ENCODE data around the gene GH2.
"Not testable (repeated sequence)": the region's sequence is repeated elsewhere in the genome, so short reads cannot be mapped to it uniquely, and the experiment has no call there.

GH2 gene

GRCh38 chr17:63918789-63919305, 37.1 kb upstream of the GH2 start, which contains the start of gene GH1:
Gene GH1 (minus strand): TSS chr17:63918839. CDS start chr17:63918776, 63 bp downstream.
- H3K9me3 Mint-ChIP-seq; DNase-seq (ENCODE audit: low spot score in 2 of 2); ATAC-seq (ENCODE audit: low read depth); H3K27me3 Mint-ChIP-seq; H3K36me3 Mint-ChIP-seq: not testable (repeated sequence)
- Mint-ChIP-seq H3K27ac (peak within 1 kb of the TSS; percentile 9), H3K4me1 (peaks cover 40% of the 10 kb centered on the region), H3K4me3 (peak within 1 kb of the TSS; percentile 75)

DNA sequence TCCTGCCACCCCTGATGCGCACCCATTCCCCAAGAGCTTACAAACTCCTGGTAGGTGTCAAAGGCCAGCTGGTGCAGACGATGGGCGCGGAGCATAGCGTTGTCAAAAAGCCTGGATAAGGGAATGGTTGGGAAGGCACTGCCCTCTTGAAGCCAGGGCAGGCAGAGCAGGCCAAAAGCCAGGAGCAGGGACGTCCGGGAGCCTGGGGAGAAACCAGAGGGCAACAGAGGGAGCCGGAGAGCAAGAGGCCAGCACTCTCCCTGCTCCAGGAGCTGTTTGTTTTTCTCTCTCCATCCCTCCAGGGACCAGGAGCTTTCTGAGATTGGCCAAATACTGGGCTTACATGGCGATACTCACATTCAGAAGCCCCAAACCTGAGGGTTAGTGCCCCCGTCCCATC, 36.6 kb upstream of the GH2 start:
- H3K4me1 Mint-ChIP-seq: peaks cover 37% of the 10 kb centered on the region
- no peaks in the 10 kb centered on the region for H3K27me3 Mint-ChIP-seq
- H3K27ac Mint-ChIP-seq: no peak overlapping the region
- no peaks in the 10 kb centered on the region for H3K36me3 Mint-ChIP-seq
- ATAC-seq (ENCODE audit: low read depth) (no peak), DNase-seq (ENCODE audit: low spot score in 2 of 2) (no peak)
- no peak overlapping the region for H3K4me3 Mint-ChIP-seq
- H3K9me3 Mint-ChIP-seq: no peaks in the 10 kb centered on the region

DNA sequence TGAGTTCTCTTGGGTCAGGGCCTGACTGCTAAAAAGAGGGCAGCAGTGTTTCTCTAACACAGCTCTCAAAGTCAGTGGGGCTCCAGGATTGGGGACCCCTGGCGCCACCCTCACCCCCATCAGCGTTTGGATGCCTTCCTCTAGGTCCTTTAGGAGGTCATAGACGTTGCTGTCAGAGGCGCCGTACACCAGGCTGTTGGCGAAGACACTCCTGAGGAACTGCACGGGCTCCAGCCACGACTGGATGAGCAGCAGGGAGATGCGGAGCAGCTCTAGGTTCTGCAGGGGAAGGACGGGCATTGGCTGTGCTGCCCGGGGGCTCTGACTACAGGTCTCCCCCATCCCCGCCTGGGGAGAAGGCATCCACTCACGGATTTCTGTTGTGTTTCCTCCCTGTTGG, 35.9 kb upstream of the GH2 start:
- H3K36me3 Mint-ChIP-seq: no peaks in the 10 kb centered on the region
- H3K27me3 Mint-ChIP-seq: no peaks in the 10 kb centered on the region
- ATAC-seq (ENCODE audit: low read depth) (no peak), DNase-seq (ENCODE audit: low spot score in 2 of 2) (no peak)
- H3K27ac Mint-ChIP-seq: no peak overlapping the region
- no peak overlapping the region for H3K4me3 Mint-ChIP-seq
- H3K4me1 Mint-ChIP-seq: peaks cover 36% of the 10 kb centered on the region
- no peaks in the 10 kb centered on the region for H3K9me3 Mint-ChIP-seq

- not testable (repeated sequence) for H3K27me3 Mint-ChIP-seq; ATAC-seq (ENCODE audit: low read depth); H3K36me3 Mint-ChIP-seq; H3K4me3 Mint-ChIP-seq; DNase-seq (ENCODE audit: low spot score in 2 of 2); H3K9me3 Mint-ChIP-seq; H3K27ac Mint-ChIP-seq
- peaks cover 33% of the 10 kb centered on the region for H3K4me1 Mint-ChIP-seq
These were observed 35.5 kb upstream of the GH2 start for GRCh38 chr17:63917206-63917605.

DNA sequence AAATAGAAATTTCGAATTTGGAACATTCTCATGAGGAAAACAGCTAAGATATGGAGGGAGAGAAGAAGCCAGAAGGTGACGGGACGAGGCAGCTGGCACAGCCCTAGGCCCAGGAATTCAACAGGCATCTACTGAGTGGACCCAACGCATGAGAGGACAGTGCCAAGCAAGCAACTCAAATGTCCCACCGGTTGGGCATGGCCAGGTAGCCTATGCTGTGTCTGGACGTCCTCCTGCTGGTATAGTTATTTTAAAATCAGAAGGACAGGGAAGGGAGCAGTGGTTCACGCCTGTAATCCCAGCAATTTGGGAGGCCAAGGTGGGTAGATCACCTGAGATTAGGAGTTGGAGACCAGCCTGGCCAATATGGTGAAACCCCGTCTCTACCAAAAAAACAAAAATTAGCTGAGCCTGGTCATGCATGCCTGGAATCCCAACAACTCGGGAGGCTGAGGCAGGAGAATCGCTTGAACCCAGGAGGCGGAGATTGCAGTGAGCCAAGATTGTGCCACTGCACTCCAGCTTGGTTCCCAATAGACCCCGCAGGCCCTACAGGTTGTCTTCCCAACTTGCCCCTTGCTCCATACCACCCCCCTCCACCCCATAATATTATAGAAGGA, 34.9 kb upstream of the GH2 start:
- Mint-ChIP-seq H3K36me3 (no peaks in the 10 kb centered on the region), H3K4me3 (no peak overlapping the region), H3K4me1 (peaks cover 33% of the 10 kb centered on the region), H3K27ac (peak overlapping the region; percentile 31), H3K9me3 (no peaks in the 10 kb centered on the region), H3K27me3 (no peaks in the 10 kb centered on the region)
- no peak for DNase-seq (ENCODE audit: low spot score in 2 of 2)
- no peak for ATAC-seq (ENCODE audit: low read depth)

GRCh38 chr17:63915753-63916152, 34.0 kb upstream of the GH2 start:
- Mint-ChIP-seq H3K4me1 (peaks cover 36% of the 10 kb centered on the region), H3K27ac (peak overlapping the region; percentile 31), H3K4me3 (peak overlapping the region; percentile 77)
- not testable (repeated sequence) for DNase-seq (ENCODE audit: low spot score in 2 of 2); H3K27me3 Mint-ChIP-seq; H3K36me3 Mint-ChIP-seq; H3K9me3 Mint-ChIP-seq
- peak; percentile 67 for ATAC-seq (ENCODE audit: low read depth)

DNA sequence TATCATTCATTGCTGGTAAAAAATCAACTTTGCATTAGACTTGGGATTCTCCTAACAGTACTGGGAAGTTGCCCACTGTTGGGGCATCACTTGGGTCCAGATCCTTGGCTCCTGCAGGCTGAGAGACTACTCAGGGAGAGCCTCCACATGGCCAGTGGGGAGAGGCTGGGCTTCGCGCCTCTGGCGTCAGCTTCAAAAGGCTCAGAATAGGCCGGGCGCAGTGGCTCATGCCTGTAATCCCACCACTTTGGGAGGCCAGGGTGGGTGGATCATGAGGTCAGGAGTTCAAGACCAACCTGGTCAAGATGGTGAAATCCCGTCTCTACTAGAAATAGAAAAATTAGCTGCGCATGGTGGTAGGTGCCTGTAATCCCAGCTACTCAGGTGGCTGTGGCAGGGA, 32.7 kb upstream of the GH2 start:
- ATAC-seq (ENCODE audit: low read depth) (no peak), DNase-seq (ENCODE audit: low spot score in 2 of 2) (no peak)
- Mint-ChIP-seq H3K9me3 (no peaks in the 10 kb centered on the region), H3K27ac (no peak overlapping the region), H3K27me3 (peaks cover 4% of the 10 kb centered on the region), H3K36me3 (no peaks in the 10 kb centered on the region), H3K4me1 (peaks cover 28% of the 10 kb centered on the region), H3K4me3 (no peak overlapping the region)

DNA sequence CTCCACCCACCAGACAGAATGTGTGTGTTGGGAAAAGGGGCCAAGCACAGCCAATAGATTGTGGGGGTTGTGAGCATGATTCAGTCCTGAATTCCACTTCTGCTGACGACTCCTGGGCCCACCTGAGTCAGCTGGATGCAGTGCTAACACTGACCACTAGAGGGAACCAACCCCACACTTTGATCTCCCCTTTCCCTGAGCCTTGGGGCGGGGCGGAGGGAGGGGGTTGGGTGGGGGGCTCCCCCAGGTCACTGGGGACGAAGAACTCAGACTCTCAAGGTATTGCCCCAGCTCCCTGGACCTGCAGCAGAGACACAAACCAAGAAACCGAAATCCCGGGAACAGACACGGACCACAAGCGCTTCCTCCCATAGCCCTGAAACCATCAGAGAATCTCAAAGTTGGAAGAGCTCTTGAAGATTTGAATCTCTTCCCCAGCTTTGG, 29.9 kb upstream of the GH2 start:
- DNase-seq (ENCODE audit: low spot score in 2 of 2) (peak; percentile 76 to 80), ATAC-seq (ENCODE audit: low read depth) (peak; percentile 54)
- H3K27me3 Mint-ChIP-seq: peaks cover 4% of the 10 kb centered on the region
- H3K4me1 Mint-ChIP-seq: peaks cover 23% of the 10 kb centered on the region
- no peak overlapping the region for H3K4me3 Mint-ChIP-seq
- no peaks in the 10 kb centered on the region for H3K36me3 Mint-ChIP-seq
- no peak overlapping the region for H3K27ac Mint-ChIP-seq
- H3K9me3 Mint-ChIP-seq: no peaks in the 10 kb centered on the region

- no peak for ATAC-seq (ENCODE audit: low read depth)
- Mint-ChIP-seq H3K9me3 (no peaks in the 10 kb centered on the region), H3K4me3 (no peak within 1 kb of the TSS), H3K27ac (no peak within 1 kb of the TSS), H3K36me3 (no peaks in the 10 kb centered on the region), H3K4me1 (peaks cover 18% of the 10 kb centered on the region), H3K27me3 (peaks cover 4% of the 10 kb centered on the region)
- DNase-seq (ENCODE audit: low spot score in 2 of 2): no peak
These were observed 29.4 kb upstream of the GH2 start, which contains the start of gene CSHL1 for GRCh38 chr17:63911041-63911635. Gene CSHL1 (minus strand): TSS chr17:63911258. CDS start chr17:63911196, 62 bp downstream.

DNA sequence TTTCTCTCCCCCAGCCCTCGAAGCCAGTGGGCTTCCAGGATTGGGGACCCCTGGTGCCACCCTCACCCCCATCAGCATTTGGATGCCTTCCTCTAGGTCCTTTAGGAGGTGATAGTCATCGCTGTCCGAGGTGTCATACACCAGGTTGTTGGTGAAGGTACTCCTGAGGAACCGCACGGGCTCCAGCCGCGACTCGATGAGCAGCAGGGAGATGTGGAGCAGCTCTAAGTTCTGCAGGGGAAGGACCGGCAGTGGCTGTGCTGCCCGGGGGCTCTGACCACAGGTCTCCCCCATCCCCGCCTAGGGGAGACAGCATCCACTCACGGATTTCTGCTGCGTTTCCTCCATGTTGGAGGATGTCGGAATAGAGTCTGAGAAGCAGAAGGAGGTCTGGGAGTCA, 28.4 kb upstream of the GH2 start:
- no peaks in the 10 kb centered on the region for H3K9me3 Mint-ChIP-seq
- no peak for ATAC-seq (ENCODE audit: low read depth)

GRCh38 chr17:63909586-63909985, 27.8 kb upstream of the GH2 start:
- H3K4me3 Mint-ChIP-seq; H3K27me3 Mint-ChIP-seq; ATAC-seq (ENCODE audit: low read depth); H3K9me3 Mint-ChIP-seq; DNase-seq (ENCODE audit: low spot score in 2 of 2); H3K36me3 Mint-ChIP-seq; H3K4me1 Mint-ChIP-seq; H3K27ac Mint-ChIP-seq: not testable (repeated sequence)

More for the DNA sequence above, 28.4 kb upstream of the GH2 start:
- DNase-seq (ENCODE audit: low spot score in 2 of 2): no peak
- no peaks in the 10 kb centered on the region for H3K36me3 Mint-ChIP-seq
- H3K4me3 Mint-ChIP-seq: no peak overlapping the region
- H3K27me3 Mint-ChIP-seq: peaks cover 4% of the 10 kb centered on the region
- no peak overlapping the region for H3K27ac Mint-ChIP-seq
- peaks cover 10% of the 10 kb centered on the region for H3K4me1 Mint-ChIP-seq

GRCh38 chr17:63907161-63907778, 25.5 kb upstream of the GH2 start:
- H3K36me3 Mint-ChIP-seq; DNase-seq (ENCODE audit: low spot score in 2 of 2); H3K4me3 Mint-ChIP-seq; H3K27me3 Mint-ChIP-seq; H3K27ac Mint-ChIP-seq; H3K4me1 Mint-ChIP-seq; H3K9me3 Mint-ChIP-seq: not testable (repeated sequence)
- ATAC-seq (ENCODE audit: low read depth): peak; percentile 37

- H3K9me3 Mint-ChIP-seq; ATAC-seq (ENCODE audit: low read depth); H3K27ac Mint-ChIP-seq: not testable (repeated sequence)
These were observed 23.1 kb upstream of the GH2 start for GRCh38 chr17:63904796-63905195.

GRCh38 chr17:63903787-63904201, 22.1 kb upstream of the GH2 start:
- peak; percentile 95 for ATAC-seq (ENCODE audit: low read depth)
- H3K4me3 Mint-ChIP-seq, H3K27ac Mint-ChIP-seq, H3K27me3 Mint-ChIP-seq, H3K4me1 Mint-ChIP-seq, H3K9me3 Mint-ChIP-seq, H3K36me3 Mint-ChIP-seq: not testable (repeated sequence)
- peak in 1 of 2 donors; percentile 67 for DNase-seq (ENCODE audit: low spot score in 2 of 2)

More at GRCh38 chr17:63904796-63905195, 23.1 kb upstream of the GH2 start:
- not testable (repeated sequence) for H3K27me3 Mint-ChIP-seq; H3K4me1 Mint-ChIP-seq; DNase-seq (ENCODE audit: low spot score in 2 of 2); H3K4me3 Mint-ChIP-seq; H3K36me3 Mint-ChIP-seq

All from memory B cell (primary cell).